Fibroblast of skin of left biceps (primary cell): ENCODE results near the gene NDUFS6.
"Not testable (repeated sequence)": the region's sequence is repeated elsewhere in the genome, so short reads cannot be mapped to it uniquely, and the experiment has no call there.

ENCODE experiments used
- DNase-seq, 2 experiments: peaks; one replicate each; pipeline ENCODE4 v3.0.0-alpha.2; 2013; ENCODE audit warnings: low read depth in 2 of 2

The NDUFS6 gene

GRCh38 chr5:1834022-1834551 is 32.9 kb downstream of the NDUFS6 start:
- DNase-seq = no peak

- DNase-seq = no peak
Observed at GRCh38 chr5:1834721-1835429, 33.7 kb downstream of the NDUFS6 start.

GRCh38 chr5:1835431-1835830 is 34.2 kb downstream of the NDUFS6 start:
- DNase-seq = no peak

GRCh38 chr5:1836176-1836890 is 35.1 kb downstream of the NDUFS6 start:
- DNase-seq = no peak

- DNase-seq = no peak
Observed at GRCh38 chr5:1836891-1837880, 36.0 kb downstream of the NDUFS6 start.

- no peak for DNase-seq
Observed at GRCh38 chr5:1838013-1838412, 36.8 kb downstream of the NDUFS6 start.

- no peak for DNase-seq
Observed at GRCh38 chr5:1840071-1840547, 38.9 kb downstream of the NDUFS6 start.

GRCh38 chr5:1840741-1841521 is 39.7 kb downstream of the NDUFS6 start:
- no peak for DNase-seq

GRCh38 chr5:1842004-1842819 is 41.0 kb downstream of the NDUFS6 start:
- no peak for DNase-seq

- not testable (repeated sequence) for DNase-seq
Observed at GRCh38 chr5:1843761-1844160, 42.6 kb downstream of the NDUFS6 start.

GRCh38 chr5:1844708-1845436 is 43.7 kb downstream of the NDUFS6 start:
- DNase-seq = no peak

- DNase-seq = no peak
Observed at GRCh38 chr5:1845696-1846095, 44.5 kb downstream of the NDUFS6 start.

GRCh38 chr5:1846583-1846982 is 45.4 kb downstream of the NDUFS6 start:
- no peak for DNase-seq

- no peak for DNase-seq
Observed at GRCh38 chr5:1847056-1847455, 45.8 kb downstream of the NDUFS6 start.

GRCh38 chr5:1847611-1848010 is 46.4 kb downstream of the NDUFS6 start:
- DNase-seq = no peak

- DNase-seq = no peak
Observed at GRCh38 chr5:1850324-1851154, 49.3 kb downstream of the NDUFS6 start.

- no peak for DNase-seq
Observed at GRCh38 chr5:1851290-1851934, 50.2 kb downstream of the NDUFS6 start.
